K562 (cell line): ENCODE results near the gene ANKRD16. TPM values are rescaled to one million over a fixed set of nuclear protein-coding genes. Genes with fewer than 3 reads are reported as not detected.
A peak's percentile ranks its signal among the peaks of the same experiment; 100 is the strongest.

Source experiments
- CEBPZ ChIP-seq: fragments of 150-350 bp; IDR thresholded peaks from 2 replicates; pipeline ENCODE4 v1.6.1; 2014; ENCODE audit warnings: low read depth, mild to moderate bottlenecking, low read length, borderline replicate concordance
- CREB1 ChIP-seq, 2 experiments: sonication (generic) in 1 of 2; formaldehyde crosslinking in 1 of 2; IDR thresholded peaks; 2 replicates each; pipeline versions ENCODE4 v1.6.1 to v1.8.0; 2012 to 2022; ENCODE audit warnings: inconsistent platforms in 1 of 2, mild to moderate bottlenecking in 1 of 2, missing genetic modification reagents in 1 of 2, moderate library complexity in 1 of 2
- CREM ChIP-seq: IDR thresholded peaks from 2 replicates; pipeline ENCODE4 v1.6.1; 2014; ENCODE audit warnings: antibody characterized with exemption, low read depth
- ETV6 ChIP-seq, 3 experiments: fragments of 150-350 bp in 1 of 3; sonication (generic) in 1 of 3; formaldehyde crosslinking in 1 of 3; IDR thresholded peaks; 2 replicates each; pipeline versions ENCODE4 v1.6.1 to v1.8.0; 2014 to 2022; ENCODE audit warnings: borderline replicate concordance in 2 of 3, low read depth in 2 of 3, antibody characterized with exemption in 1 of 3, low read length in 1 of 3, mild to moderate bottlenecking in 1 of 3, missing genetic modification reagents in 1 of 3
- FOXM1 ChIP-seq, 2 experiments: fragments of 450-650 bp in 1 of 2; sonication (generic) in 1 of 2; formaldehyde crosslinking in 1 of 2; IDR thresholded peaks; 2 replicates each; pipeline versions ENCODE4 v1.6.1 to v1.9.0; 2017 to 2022; ENCODE audit warnings: low read depth in 2 of 2, mild to moderate bottlenecking in 2 of 2, missing genetic modification reagents in 1 of 2, moderate library complexity in 1 of 2
- HLTF ChIP-seq: fragments of 450-650 bp; IDR thresholded peaks from 2 replicates; pipeline ENCODE4 v1.6.1; 2016
- HMBOX1 ChIP-seq: sonication (generic); IDR thresholded peaks from 2 replicates; pipeline ENCODE4 v1.6.1; 2016
- KDM1A ChIP-seq, 2 experiments: fragments of 450-650 bp; IDR thresholded peaks; 2 replicates each; pipeline ENCODE4 v1.6.1; 2016; ENCODE audit warnings: mild to moderate bottlenecking in 2 of 2
- MTA3 ChIP-seq: fragments of 450-650 bp; formaldehyde crosslinking; IDR thresholded peaks from 2 replicates; pipeline ENCODE4 v1.6.1; 2017; ENCODE audit warnings: mild to moderate bottlenecking, borderline replicate concordance
- NR4A1 ChIP-seq, 2 experiments: fragments of 250-450 bp in 1 of 2; fragments of 450-650 bp in 1 of 2; sonication (Bioruptor Pico) in 1 of 2; IDR thresholded peaks; 2 replicates each; pipeline versions ENCODE4 v1.4.0 to v1.6.1; 2016 to 2020; ENCODE audit warnings: mild to moderate bottlenecking in 2 of 2, missing compliant biosample characterization in 1 of 2, missing genetic modification characterization in 1 of 2, moderate library complexity in 1 of 2
- PHF8 ChIP-seq: fragments of 200-600 bp; sonication (generic); IDR thresholded peaks from 2 replicates; pipeline ENCODE4 v1.6.1; 2012; ENCODE audit warnings: mixed run types, mild to moderate bottlenecking, inconsistent platforms, low read length, moderate library complexity, borderline replicate concordance
- RBBP5 ChIP-seq: fragments of 200-600 bp; sonication (generic); IDR thresholded peaks from 2 replicates; pipeline ENCODE4 v1.6.1; 2012; ENCODE audit warnings: borderline replicate concordance, mild to moderate bottlenecking, low read length, control low read depth, inconsistent platforms; ENCODE audit not compliant: insufficient read depth, poor library complexity, severe bottlenecking
- SIN3B ChIP-seq: fragments of 450-650 bp; IDR thresholded peaks from 2 replicates; pipeline ENCODE4 v1.6.1; 2017; ENCODE audit warnings: low read depth, mild to moderate bottlenecking, moderate library complexity
- SOX6 ChIP-seq: fragments of 450-650 bp; IDR thresholded peaks from 2 replicates; pipeline ENCODE4 v1.6.1; 2014; ENCODE audit warnings: mild to moderate bottlenecking
- SP2 ChIP-seq: IDR thresholded peaks from 2 replicates; pipeline ENCODE4 v1.6.1; 2011; ENCODE audit warnings: mild to moderate bottlenecking, low read depth, low read length, moderate library complexity; ENCODE audit not compliant: poor library complexity, severe bottlenecking; ENCODE audit errors: extremely low read depth
- TBL1XR1 ChIP-seq, 2 experiments: IDR thresholded peaks; 2 replicates each; pipeline ENCODE4 v1.6.1; 2012; ENCODE audit warnings: improper control_type of control experiment in 2 of 2, low read length in 2 of 2, mild to moderate bottlenecking in 1 of 2
- TRIM24 ChIP-seq, 2 experiments: fragments of 450-650 bp; IDR thresholded peaks; 2 replicates each; pipeline ENCODE4 v1.6.1; 2016
- ZBTB17 ChIP-seq: fragments of 450-650 bp; formaldehyde crosslinking; IDR thresholded peaks from 2 replicates; pipeline ENCODE4 v1.4.0; 2020; ENCODE audit warnings: mild to moderate bottlenecking
- ZFX ChIP-seq: sonication (generic); formaldehyde crosslinking; IDR thresholded peaks from 2 replicates; pipeline ENCODE4 v1.8.0; 2022; ENCODE audit warnings: mild to moderate bottlenecking, missing genetic modification reagents, moderate library complexity
- ZKSCAN8 ChIP-seq: fragments of 200-800 bp; sonication (Bioruptor generic); IDR thresholded peaks from 2 replicates; pipeline ENCODE4 v1.6.1; 2016; ENCODE audit warnings: missing genetic modification characterization, missing compliant biosample characterization
- polyA plus RNA-seq, 8 experiments: library from polyadenylated mRNA; depleted of rRNA in 4 of 8; stranded (reverse) in 5 of 8; unstranded in 3 of 8; fragments of >200 nt; fragmentation: Nextera tagmentation in 2 of 8; fragmentation: Illumina TruSeq in 1 of 8; extraction: Ambion mirVana in 2 of 8; extraction: Trizol in 1 of 8; gene quantifications; 2 replicates each; pipeline versions ENCODE4 v1.2.1 to v1.2.3, GENCODE V29; 2011 to 2014; ENCODE audit warnings: inconsistent platforms in 1 of 8, missing spikeins in 1 of 8
- total RNA-seq, 7 experiments: library from RNA; depleted of rRNA in 6 of 7; stranded (reverse); fragments of >200 nt in 6 of 7; fragmentation: Illumina TruSeq in 2 of 7; extraction: Trizol in 2 of 7; gene quantifications; 2 replicates each; pipeline versions ENCODE4 v1.2.1 to v1.2.3, GENCODE V29; 2011 to 2021; ENCODE audit warnings: low replicate concordance in 1 of 7
- TF ChIP-seq, protein P1 (sequence below): fragments of 250-450 bp; sonication (Bioruptor Pico); IDR thresholded peaks from 2 replicates; pipeline ENCODE4 v1.4.0; 2020

ANKRD16 gene
- total and polyA plus RNA-seq, 9 of the 15 experiments (the other 6 are each of a cell fraction or from before 2014, with no cell fraction given) = 1.5 to 16.0 (median 9.5) TPM

GRCh38 chr10:5933909-5934546 lies 44.3 kb upstream of the ANKRD16 start (continued):
- TF ChIP-seq, protein P1, sequence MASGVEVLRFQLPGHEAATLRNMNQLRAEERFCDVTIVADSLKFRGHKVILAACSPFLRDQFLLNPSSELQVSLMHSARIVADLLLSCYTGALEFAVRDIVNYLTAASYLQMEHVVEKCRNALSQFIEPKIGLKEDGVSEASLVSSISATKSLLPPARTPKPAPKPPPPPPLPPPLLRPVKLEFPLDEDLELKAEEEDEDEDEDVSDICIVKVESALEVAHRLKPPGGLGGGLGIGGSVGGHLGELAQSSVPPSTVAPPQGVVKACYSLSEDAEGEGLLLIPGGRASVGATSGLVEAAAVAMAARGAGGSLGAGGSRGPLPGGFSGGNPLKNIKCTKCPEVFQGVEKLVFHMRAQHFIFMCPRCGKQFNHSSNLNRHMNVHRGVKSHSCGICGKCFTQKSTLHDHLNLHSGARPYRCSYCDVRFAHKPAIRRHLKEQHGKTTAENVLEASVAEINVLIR = no peak
- TF ChIP-seq MTA3 (peak; percentile 50; the same call in 1 of the 2 replicates), ZFX (CRISPR knock-in tag) (0 out of 2 replicates have a peak, but pooled peaks have one; percentile 24), SOX6 (peak; percentile 74), SIN3B (no peak), SP2 (no peak), CEBPZ (no peak), CREB1 (IDR thresholded peaks at IDR 0.05) (peak; percentile 22; the same call in 1 of the 2 replicates), CREB1 (CRISPR knock-in tag; IDR thresholded peaks at IDR 0.05) (no peak), PHF8 (no peak), CREM (peak; percentile 59; the same call in 1 of the 2 replicates), KDM1A (IDR thresholded peaks at IDR 0.05) (peak in 1 of 2 experiments; percentile 41; a peak in 1 of 4 replicates), ZKSCAN8 (peak; percentile 60; the same call in 1 of the 2 replicates), ZBTB17 (CRISPR knock-in tag) (0 out of 2 replicates have a peak, but pooled peaks have one; percentile 59), TRIM24 (IDR thresholded peaks at IDR 0.05) (peak; percentile 73; a peak in 3 of 4 replicates), HLTF (peak; percentile 9; the same call in 1 of the 2 replicates), RBBP5 (peak; percentile 60), ETV6 (IDR thresholded peaks at IDR 0.05; ENCODE audit: borderline replicate concordance in 1 of 2, low read depth in 2 of 2, low read length in 1 of 2) (no peak), ETV6 (CRISPR knock-in tag; IDR thresholded peaks at IDR 0.05; ENCODE audit: borderline replicate concordance) (no peak), TBL1XR1 (IDR thresholded peaks at IDR 0.05; ENCODE audit: low read length in 2 of 2) (peak in 1 of 2 experiments; percentile 93; a peak in 2 of 4 replicates), NR4A1 (CRISPR knock-in tag; IDR thresholded peaks at IDR 0.05) (no peak), NR4A1 (tag; IDR thresholded peaks at IDR 0.05) (peak; percentile 89), FOXM1 (IDR thresholded peaks at IDR 0.05; ENCODE audit: low read depth) (peak; percentile 82), FOXM1 (CRISPR knock-in tag; IDR thresholded peaks at IDR 0.05; ENCODE audit: low read depth) (no peak), HMBOX1 (0 out of 2 replicates have a peak, but pooled peaks have one; percentile 21)
